Activated naive CD4-positive, alpha-beta T cell treated with anti-CD3 and anti-CD28 coated beads for 36 hours (primary cell): ENCODE measurements around the gene DAB2IP. TPM values are rescaled to one million over a fixed set of nuclear protein-coding genes. Genes with fewer than 3 reads are reported as not detected.

ENCODE experiments used
- CTCF ChIA-PET: fragments of 350-600 bp; sonication (Branson Sonifier 250); formaldehyde crosslinking; loops from one replicate; lab custom pipeline; 2021; ENCODE audit warnings: antibody characterized with exemption; lab: Charles Lee
- DNase-seq: peaks from one replicate; pipeline ENCODE4 v3.0.0-alpha.2; 2020
- H3K27ac Mint-ChIP-seq: one replicate; pipeline ENCODE4 v1.8.0; 2021; ENCODE audit warnings: mild to moderate bottlenecking, mixed read lengths
- H3K27me3 Mint-ChIP-seq: one replicate; pipeline ENCODE4 v1.8.0; 2021; ENCODE audit warnings: low read depth, mixed read lengths
- H3K36me3 Mint-ChIP-seq: one replicate; pipeline ENCODE4 v1.8.0; 2021; ENCODE audit warnings: low read depth, mixed read lengths
- H3K4me1 Mint-ChIP-seq: one replicate; pipeline ENCODE4 v1.8.0; 2021; ENCODE audit warnings: low read depth, mixed read lengths
- H3K4me3 Mint-ChIP-seq: one replicate; pipeline ENCODE4 v1.8.0; 2021; ENCODE audit warnings: mild to moderate bottlenecking, moderate library complexity, mixed read lengths
- H3K9me3 Mint-ChIP-seq: one replicate; pipeline ENCODE4 v1.8.0; 2021; ENCODE audit warnings: mixed read lengths
- intact Hi-C: fragments of 100-400 bp; cut with micrococcal nuclease; formaldehyde crosslinking; loops from one replicate; pipeline ENCODE4 v1.15.1; 2023
- total RNA-seq, 2 experiments: library from RNA; stranded (reverse); gene quantifications; one replicate each; pipeline ENCODE4 v1.2.3, GENCODE V29; 2021

The DAB2IP gene
- total RNA-seq, 2 experiments from 2014 or later = 0.35 TPM; not detected in 1

DNA sequence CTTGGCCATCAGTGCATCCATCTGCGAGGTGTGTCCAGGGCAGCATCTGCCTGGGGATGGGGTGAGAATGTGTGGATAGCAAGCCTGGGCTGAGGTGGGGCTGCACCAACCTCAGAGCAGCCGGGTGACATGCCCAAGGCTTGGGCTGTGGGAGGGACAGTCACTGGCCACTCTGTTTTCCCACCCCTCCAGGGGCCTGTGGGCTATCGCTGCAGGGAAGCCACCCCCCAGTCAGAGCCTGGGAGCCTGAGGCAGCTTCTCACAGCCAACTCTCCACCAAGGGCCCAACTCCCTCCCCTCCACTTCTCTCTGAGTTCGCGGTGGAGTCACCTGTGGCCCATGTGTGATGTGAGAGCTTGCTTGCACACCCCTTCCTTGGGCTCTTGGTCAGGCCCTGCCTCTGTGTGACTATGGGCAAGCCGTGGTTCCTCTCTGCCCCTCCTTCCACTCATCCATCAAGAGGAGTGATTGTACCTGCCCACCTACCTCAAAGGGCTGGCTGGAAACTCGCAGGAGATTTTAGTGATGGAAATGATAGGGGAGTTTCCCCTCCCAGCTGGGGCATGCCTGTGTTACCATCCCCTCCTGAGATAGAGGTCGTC, 54.8 kb downstream of the DAB2IP start:
- no peak overlapping the region for H3K27ac Mint-ChIP-seq
- intact Hi-C loops = no loop called here
- CTCF ChIA-PET = interaction anchor here (1.3 kb wide), 1 partner anchor 19 kb away, joined by 3 read pairs; no protein-coding TSS in a partner anchor
- H3K9me3 Mint-ChIP-seq = no peaks in the 10 kb centered on the region
- no peak for DNase-seq
- H3K27me3 Mint-ChIP-seq = peaks cover 8% of the 10 kb centered on the region
- no peak overlapping the region for H3K4me3 Mint-ChIP-seq
- no peaks in the 10 kb centered on the region for H3K36me3 Mint-ChIP-seq
- H3K4me1 Mint-ChIP-seq = no peaks in the 10 kb centered on the region

DNA sequence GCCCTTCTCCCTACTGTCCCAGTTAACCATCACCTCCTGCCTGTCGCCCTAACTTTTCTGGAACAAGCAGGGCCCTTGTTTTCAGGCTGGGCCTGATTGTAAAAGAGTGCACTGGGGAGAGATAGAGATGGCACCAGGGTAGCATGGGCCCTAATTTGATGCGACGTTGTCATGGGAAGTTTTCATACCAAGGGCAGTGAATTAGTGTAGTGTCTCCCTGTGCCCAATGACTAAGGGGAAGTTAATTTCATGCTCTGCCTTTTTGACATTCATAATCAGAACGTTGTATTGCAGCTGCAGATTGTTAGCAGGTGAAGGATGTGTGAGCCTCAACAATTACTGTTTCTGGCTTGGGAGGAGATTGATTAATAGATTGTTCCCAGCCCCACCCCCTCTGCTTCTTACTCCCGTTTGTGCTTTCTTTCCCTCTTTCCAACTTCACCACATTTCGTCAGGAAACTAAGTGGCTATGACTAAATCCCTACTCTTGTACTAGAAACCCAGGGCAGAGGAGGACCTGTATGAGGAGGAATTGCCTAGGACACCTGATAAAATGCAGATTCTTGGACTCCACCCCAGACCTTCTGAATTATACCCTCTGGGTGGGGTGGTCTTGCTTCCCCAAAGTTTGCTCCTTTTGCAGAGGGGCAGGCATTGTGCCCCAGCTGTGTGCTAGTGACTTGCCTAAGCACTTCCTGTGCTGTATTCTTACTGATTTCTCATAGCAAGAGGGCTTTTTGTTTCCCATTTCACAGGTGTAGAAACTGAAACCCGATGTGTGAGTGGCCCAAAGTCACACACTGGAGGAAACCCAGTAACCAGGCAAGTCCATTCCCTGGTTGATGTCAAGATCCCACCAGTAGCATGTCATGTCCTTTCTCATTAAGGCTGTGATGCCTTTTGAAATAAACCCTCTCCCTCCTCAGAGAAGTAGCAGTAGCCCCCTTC, 56.3 kb downstream of the DAB2IP start:
- DNase-seq = peak; percentile 26
- no peaks in the 10 kb centered on the region for H3K36me3 Mint-ChIP-seq
- no peaks in the 10 kb centered on the region for H3K4me1 Mint-ChIP-seq
- CTCF ChIA-PET = no interaction called here
- H3K27me3 Mint-ChIP-seq = no peaks in the 10 kb centered on the region
- H3K9me3 Mint-ChIP-seq = no peaks in the 10 kb centered on the region
- intact Hi-C loops = no loop called here
- H3K4me3 Mint-ChIP-seq = no peak overlapping the region
- no peak overlapping the region for H3K27ac Mint-ChIP-seq

DNA sequence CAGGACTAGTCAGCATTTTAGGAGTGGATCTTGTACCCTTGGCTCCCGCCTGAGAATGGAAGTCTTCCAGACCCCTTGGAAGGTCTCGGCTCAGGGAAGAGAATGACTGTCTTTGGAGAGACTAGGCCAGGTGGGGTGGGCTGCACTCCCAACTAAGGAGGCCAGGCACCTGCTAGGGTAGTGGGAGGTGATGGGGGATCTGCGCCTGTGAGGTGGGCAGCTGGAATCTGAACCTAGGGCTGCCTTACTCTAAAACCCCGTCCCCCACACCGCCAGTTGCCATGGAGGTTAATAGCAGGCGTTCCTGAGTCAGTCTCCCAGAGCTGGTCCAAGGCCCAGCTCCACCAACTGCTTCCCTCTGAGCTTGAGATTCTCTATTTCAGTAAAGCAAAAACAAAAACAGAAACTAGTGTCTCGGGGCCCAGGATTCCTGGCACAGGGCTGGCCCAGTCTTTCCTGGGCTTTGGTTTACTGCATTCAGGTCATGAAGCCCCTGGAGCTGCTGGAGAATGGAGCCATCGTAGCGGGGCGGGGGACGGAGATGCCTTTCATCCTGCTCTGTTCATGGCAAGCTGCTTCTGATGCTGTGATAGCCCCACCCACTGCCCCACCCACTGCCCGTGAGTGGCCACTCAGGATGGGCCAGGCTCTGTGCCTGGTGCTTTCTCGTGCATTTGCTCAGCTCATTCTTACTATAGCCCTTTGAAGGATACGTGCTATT, 57.5 kb downstream of the DAB2IP start:
- Mint-ChIP-seq H3K36me3 (no peaks in the 10 kb centered on the region), H3K4me3 (no peak overlapping the region), H3K27ac (no peak overlapping the region), H3K9me3 (no peaks in the 10 kb centered on the region), H3K4me1 (no peaks in the 10 kb centered on the region), H3K27me3 (no peaks in the 10 kb centered on the region)
- intact Hi-C loops = no loop called here
- CTCF ChIA-PET = interaction anchor here (0.5 kb wide), 1 partner anchor 771 kb away, joined by 4 read pairs; no protein-coding TSS in a partner anchor
- DNase-seq = no peak

DNA sequence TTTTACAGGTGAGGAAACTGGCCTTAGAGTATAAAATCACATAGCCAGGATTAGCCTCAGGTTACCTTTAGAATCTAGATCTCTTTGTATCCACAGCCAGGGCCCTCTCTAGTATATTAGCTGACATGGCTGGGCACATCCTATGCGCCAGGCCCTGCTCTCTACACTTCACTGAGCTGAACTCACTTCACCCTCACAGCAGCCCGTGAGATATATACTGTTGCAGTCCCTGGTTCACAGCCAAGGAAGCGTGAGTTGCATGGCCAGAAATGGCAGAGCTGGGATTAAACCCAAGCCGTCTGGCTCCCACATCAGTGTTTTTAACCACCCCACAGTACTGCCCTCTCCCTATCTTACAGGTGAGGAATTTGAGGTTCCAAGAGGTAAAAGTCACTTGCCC, 58.4 kb downstream of the DAB2IP start:
- CTCF ChIA-PET = no interaction called here
- no peak for DNase-seq
- H3K4me3 Mint-ChIP-seq = no peak overlapping the region
- intact Hi-C loops = no loop called here
- H3K27me3 Mint-ChIP-seq = no peaks in the 10 kb centered on the region
- H3K4me1 Mint-ChIP-seq = no peaks in the 10 kb centered on the region
- H3K27ac Mint-ChIP-seq = no peak overlapping the region
- H3K36me3 Mint-ChIP-seq = no peaks in the 10 kb centered on the region
- H3K9me3 Mint-ChIP-seq = no peaks in the 10 kb centered on the region

DNA sequence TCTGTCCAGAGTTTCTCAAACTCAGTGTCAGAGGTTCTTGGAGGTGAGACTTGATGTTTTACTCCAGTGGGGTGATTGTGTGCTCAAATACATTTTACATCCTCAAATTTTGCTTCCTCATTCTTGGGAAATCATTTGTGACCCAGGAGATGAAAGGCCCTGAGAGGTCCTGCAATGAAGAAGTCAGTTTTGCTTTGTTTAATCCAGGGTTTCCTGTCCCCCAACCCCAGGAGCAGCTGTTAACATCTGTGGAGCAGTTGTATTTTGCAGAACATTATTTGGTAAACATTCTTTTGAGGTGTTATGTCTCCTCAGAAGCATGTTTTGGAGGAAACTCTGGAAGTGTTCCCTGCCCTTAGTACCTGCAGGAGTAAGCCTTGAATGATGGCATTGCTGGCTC, 59.8 kb downstream of the DAB2IP start:
- intact Hi-C loops = no loop called here
- Mint-ChIP-seq H3K27me3 (no peaks in the 10 kb centered on the region), H3K9me3 (no peaks in the 10 kb centered on the region), H3K36me3 (no peaks in the 10 kb centered on the region), H3K27ac (no peak overlapping the region), H3K4me1 (no peaks in the 10 kb centered on the region), H3K4me3 (no peak overlapping the region)
- DNase-seq = no peak
- CTCF ChIA-PET = interaction anchor here (0.7 kb wide), 1 partner anchor 13 kb away, joined by 3 read pairs; no protein-coding TSS in a partner anchor

DNA sequence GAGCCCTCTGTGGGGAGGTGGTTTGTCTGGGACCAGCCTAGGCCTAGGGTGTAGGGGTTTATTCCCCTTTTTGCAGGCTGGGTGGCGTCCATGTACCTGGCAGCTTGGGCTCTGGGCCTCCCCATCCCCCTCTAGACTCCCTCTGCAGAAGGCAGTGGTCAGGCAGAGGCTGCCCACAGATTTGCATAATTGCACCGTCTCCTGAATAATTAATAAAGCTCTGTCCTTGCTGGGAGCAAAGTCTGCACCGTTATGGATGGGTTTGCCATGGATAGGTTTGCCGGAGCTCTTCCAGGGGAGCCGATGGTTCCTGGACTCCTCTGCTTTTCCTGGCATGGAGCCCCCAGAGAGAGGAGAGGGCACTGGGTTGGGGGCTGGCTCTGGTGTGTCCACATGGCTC, 60.4 kb downstream of the DAB2IP start:
- intact Hi-C loops = no loop called here
- no peak overlapping the region for H3K27ac Mint-ChIP-seq
- H3K4me3 Mint-ChIP-seq = no peak overlapping the region
- H3K4me1 Mint-ChIP-seq = no peaks in the 10 kb centered on the region
- H3K9me3 Mint-ChIP-seq = no peaks in the 10 kb centered on the region
- H3K27me3 Mint-ChIP-seq = no peaks in the 10 kb centered on the region
- CTCF ChIA-PET = no interaction called here
- DNase-seq = no peak
- H3K36me3 Mint-ChIP-seq = no peaks in the 10 kb centered on the region

DNA sequence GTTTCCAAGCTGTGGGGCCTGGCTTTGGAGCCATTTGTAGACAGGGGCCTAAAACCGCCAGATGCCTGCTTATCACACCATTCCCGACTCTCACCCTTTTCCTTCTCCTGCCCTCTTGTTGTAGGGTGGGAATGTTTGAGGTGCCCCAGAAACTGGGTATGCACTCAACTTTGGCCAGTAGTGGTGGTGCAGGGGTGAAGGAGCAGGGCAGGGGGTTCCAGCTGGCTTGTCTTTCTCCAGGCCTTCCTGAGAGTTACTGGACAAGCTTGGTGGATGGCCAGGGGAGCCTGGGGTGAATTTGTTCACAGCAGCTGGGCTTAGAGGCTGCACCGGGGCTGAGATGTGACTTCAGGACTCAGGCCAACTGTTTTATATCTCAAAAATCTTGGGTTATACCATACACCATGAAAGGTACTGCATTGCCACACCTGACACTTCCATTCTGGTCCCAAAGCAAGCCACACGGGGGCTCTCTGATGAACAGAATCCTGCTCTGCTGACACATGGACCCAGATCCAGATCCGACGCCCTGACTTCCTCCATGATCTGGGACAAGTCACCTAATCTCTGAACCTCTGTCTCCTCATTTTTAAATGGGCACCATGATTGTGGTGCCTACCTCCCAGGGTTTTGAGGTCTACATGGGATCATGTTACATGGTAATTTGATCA, 62.1 kb downstream of the DAB2IP start:
- Mint-ChIP-seq H3K9me3 (no peaks in the 10 kb centered on the region), H3K27me3 (no peaks in the 10 kb centered on the region), H3K4me3 (no peak overlapping the region), H3K36me3 (no peaks in the 10 kb centered on the region), H3K27ac (no peak overlapping the region), H3K4me1 (no peaks in the 10 kb centered on the region)
- intact Hi-C loops = no loop called here
- no peak for DNase-seq
- CTCF ChIA-PET = no interaction called here

DNA sequence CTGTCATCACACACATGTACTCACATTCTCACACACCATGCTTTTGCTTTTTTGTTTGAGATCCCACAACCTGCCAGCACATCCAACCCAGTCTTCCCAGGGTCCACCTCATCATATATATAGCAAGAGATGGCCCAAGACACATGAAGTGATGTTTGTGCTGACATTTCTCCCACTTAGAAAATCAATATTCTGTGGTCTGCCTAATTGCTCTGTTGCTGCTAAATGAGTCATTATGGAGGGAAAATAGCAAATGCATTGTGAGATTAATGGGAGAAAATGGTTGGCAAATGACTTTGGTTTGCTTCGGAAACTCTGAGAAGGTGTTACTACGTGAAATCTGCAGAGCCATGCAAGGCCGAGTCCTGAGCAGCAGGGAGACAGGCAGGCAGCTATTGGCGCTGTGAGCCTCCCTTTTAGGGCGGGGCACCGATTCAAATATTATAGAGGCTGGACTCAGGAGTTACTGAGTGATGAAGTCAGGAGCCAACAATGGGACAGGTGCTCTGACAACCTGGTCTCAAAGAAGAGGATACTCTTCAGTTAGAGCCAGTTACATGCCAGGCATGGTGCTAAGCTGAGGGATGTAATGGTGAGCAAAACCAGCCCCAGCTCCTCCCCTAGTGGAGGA, 62.8 kb downstream of the DAB2IP start:
- no peak for DNase-seq
- Mint-ChIP-seq H3K27ac (no peak overlapping the region), H3K9me3 (no peaks in the 10 kb centered on the region), H3K4me3 (no peak overlapping the region), H3K36me3 (no peaks in the 10 kb centered on the region), H3K27me3 (no peaks in the 10 kb centered on the region), H3K4me1 (no peaks in the 10 kb centered on the region)
- CTCF ChIA-PET = no interaction called here
- intact Hi-C loops = no loop called here

DNA sequence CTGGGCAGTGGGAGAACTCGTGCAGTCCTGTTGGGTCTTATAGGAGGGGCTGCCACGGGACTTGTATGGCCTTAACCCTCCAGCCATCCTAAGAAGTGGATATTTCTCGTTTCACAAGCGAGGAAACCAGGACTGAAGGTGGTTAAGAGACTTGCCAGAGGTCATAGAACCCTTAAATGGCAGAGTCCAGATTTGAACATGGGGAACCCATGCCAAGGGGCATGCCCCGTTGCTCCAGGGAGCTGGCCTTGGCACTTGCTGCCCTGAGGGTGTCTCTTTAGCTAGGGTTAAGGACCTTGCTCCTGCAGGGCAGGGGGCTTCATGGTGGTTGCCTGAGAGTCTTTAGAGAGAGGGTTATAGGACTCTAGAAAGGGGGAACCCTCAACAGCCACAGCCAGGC, 63.4 kb downstream of the DAB2IP start:
- Mint-ChIP-seq H3K9me3 (no peaks in the 10 kb centered on the region), H3K27ac (no peak overlapping the region), H3K36me3 (no peaks in the 10 kb centered on the region), H3K4me1 (no peaks in the 10 kb centered on the region), H3K4me3 (no peak overlapping the region), H3K27me3 (no peaks in the 10 kb centered on the region)
- CTCF ChIA-PET = no interaction called here
- DNase-seq = no peak
- intact Hi-C loops = no loop called here

DNA sequence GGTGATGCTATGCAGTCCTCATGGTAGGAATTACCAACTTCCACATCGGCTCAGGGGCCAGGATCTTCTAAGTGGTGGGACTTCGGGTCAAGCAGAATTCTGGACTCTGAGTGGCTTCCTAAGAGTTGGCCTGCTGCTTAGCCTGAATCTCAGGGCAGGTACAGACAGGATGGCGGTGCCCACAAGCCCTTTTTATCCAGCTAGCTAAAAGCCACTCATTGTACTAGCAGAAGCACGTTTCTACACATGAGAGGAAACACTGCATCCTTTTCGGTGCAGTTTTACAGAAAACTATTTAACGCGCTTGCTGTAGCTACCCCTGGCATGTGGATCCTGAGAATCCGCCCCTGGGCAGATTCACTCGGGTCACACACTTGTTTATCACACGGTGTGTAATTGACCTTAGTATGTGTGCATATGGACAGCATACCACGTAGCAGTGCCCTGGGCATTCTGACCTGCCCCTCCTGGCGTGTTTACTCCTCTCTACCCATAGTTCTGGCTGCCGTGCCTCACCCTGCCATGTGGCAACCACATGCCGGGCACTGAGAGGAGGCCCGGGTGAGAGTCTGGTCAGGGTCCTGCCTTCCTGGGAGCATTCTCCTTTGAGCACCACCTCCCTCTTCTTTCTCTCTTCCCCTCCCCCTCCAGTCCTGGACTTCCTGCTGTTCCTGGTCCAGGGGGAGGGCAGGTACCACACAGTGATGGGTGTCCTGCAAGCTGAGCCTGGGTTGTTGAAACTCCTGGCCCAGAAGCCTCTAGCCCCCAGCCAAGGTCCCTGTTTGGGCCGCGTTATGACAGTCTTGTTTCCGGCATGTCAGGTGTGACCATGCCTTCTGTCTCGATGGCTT, 65.9 kb downstream of the DAB2IP start:
- CTCF ChIA-PET = no interaction called here
- no peak for DNase-seq
- H3K27me3 Mint-ChIP-seq = no peaks in the 10 kb centered on the region
- H3K4me1 Mint-ChIP-seq = no peaks in the 10 kb centered on the region
- H3K27ac Mint-ChIP-seq = no peak overlapping the region
- H3K9me3 Mint-ChIP-seq = no peaks in the 10 kb centered on the region
- intact Hi-C loops = no loop called here
- H3K4me3 Mint-ChIP-seq = no peak overlapping the region
- H3K36me3 Mint-ChIP-seq = no peaks in the 10 kb centered on the region

DNA sequence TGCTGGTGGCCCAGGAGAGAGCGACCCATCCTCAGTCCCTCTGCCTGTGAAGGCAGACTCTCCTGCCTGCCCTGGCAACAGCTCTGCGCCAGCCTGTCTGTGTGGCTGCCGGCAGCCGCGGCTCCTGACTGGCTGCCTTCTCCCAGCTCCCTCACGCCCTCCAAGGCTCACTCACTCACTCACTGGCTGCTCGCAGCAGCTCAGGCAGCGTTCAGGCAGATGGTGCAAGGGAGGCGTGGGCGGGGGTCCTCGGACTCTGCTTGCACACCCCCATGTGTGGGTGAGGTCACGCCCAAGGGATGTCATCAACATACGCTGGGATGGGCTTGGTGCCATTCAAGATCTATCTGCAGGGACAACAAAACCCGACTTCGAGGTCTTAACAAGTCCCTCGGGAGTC, 66.7 kb downstream of the DAB2IP start:
- CTCF ChIA-PET = no interaction called here
- intact Hi-C loops = no loop called here
- no peaks in the 10 kb centered on the region for H3K36me3 Mint-ChIP-seq
- no peaks in the 10 kb centered on the region for H3K9me3 Mint-ChIP-seq
- H3K27me3 Mint-ChIP-seq = no peaks in the 10 kb centered on the region
- H3K4me3 Mint-ChIP-seq = no peak overlapping the region
- H3K4me1 Mint-ChIP-seq = no peaks in the 10 kb centered on the region
- no peak overlapping the region for H3K27ac Mint-ChIP-seq
- no peak for DNase-seq
